GM21526 (cell line): ENCODE results near the gene R3HDM2.

ENCODE experiments used
- ATAC-seq: cut with Tn5 transposase; IDR thresholded peaks from one replicate; pipeline ENCODE4 v1.9.1; 2021; ENCODE audit warnings: moderate library complexity; ENCODE audit not compliant: unreplicated experiment, low FRiP score

The R3HDM2 gene

DNA sequence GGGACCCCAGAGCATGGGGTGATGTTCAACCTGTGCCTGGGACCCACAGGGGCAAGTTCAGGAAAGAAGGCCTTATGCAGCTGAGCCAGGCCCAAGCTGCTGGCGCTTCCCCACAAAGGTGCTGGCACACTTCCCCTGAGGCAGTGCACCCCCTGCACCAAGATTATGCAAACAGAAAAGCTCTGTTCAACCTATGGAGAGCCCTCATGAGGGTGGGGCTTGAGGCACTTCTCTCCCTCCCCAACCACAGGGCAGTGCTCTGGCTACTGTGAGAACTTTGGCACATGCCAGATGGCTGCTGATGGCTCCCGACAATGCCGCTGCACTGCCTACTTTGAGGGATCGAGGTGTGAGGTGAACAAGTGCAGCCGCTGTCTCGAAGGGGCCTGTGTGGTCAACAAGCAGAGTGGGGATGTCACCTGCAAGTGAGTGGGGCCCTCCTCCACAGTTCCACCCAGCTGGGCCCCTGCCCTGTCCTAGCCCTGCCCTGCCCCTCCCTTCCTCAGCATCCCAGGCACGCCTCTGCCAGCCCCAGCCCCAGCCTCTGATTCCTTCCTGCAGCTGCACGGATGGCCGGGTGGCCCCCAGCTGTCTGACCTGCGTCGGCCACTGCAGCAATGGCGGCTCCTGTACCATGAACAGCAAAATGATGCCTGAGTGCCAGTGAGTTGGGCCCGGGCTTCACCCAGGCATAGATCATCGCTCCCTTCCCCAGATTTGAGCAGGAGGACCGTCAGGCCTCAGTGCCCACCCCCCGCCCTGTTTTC is 219.7 kb downstream of the R3HDM2 start:
- ATAC-seq, result no peak

- ATAC-seq, result no peak
These were observed 220.4 kb downstream of the R3HDM2 start for GRCh38 chr12:57210461-57210860.

- ATAC-seq, result no peak
These were observed 220.9 kb downstream of the R3HDM2 start for GRCh38 chr12:57209916-57210315.

DNA sequence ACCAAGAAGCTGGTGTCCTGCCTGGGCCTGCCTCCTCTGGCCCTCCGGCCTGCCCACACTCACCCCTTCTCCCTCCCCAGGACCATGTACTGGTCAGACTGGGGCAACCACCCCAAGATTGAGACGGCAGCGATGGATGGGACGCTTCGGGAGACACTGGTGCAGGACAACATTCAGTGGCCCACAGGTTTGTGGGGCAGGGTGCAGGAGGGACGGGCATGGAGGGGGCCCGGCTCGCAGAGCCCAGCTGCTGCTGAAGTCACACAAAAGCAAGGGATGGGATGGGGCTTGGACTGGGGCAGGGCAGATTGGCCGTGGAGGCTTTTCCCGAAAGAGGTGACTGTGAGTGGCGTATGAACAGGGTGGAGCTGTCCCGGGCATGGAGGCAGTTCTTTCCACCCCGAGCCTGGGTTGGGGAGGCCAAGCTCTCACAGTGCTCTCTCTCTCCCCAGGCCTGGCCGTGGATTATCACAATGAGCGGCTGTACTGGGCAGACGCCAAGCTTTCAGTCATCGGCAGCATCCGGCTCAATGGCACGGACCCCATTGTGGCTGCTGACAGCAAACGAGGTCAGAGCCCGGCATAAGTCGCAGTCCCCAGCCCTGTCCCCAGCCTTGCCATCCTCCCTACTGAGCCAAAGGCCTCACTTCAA is 222.1 kb downstream of the R3HDM2 start:
- no peak for ATAC-seq

DNA sequence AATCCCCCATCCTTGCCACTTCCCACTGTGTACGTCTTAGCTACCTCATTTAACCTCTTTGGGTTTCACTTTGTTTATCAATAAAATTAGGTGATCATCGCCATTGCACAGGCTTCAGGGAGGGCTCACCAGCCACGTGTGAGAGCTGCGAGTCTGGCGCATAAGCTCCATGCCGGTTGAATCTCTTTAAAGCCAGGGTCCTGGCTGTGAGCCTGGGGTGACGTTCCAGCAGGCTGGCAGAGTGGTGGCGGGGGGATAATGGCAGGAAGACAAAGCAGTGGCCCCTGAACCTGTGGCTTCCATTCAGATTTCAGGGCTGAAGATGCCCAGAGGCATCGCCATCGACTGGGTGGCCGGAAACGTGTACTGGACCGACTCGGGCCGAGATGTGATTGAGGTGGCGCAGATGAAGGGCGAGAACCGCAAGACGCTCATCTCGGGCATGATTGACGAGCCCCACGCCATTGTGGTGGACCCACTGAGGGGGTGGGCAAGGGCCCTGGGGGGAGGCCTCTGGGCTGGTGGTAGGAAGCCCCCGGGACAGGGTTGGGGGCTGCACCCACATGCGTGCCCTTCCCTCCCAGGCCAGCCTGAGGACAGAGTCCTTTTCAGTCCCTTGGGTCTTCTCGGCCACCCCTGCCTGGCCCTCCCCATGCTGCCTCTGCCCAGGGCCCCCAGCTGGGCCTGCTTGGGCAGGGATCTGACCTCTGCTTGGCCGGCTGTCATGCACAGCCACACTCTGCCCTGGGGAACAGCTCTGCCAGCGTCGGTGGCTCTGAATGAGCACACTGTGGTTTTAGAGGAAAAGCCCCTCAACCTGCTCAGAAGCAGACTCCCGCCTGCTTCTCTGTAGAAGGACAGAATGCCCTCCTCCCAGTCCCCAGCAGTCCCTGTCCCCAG is 222.9 kb downstream of the R3HDM2 start:
- no peak for ATAC-seq

DNA sequence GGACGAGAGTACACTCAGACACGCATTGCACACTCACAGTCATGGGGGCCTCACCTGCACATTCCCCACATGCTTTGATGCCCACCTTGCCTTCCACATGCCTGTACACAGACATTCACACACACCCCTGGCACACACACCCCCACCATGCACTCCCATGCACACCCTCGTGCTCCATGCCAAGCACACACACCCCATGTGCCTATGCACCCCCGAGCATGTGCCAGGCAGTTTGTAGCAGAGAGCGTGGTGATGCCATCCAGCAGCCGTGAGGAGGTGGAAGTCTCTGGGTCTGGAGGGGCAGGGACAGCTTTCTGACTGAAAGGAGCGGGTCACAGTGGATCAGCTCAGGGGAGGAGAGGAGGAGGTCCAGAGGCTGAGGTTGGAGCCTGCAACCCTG is 224.9 kb downstream of the R3HDM2 start:
- no peak for ATAC-seq

DNA sequence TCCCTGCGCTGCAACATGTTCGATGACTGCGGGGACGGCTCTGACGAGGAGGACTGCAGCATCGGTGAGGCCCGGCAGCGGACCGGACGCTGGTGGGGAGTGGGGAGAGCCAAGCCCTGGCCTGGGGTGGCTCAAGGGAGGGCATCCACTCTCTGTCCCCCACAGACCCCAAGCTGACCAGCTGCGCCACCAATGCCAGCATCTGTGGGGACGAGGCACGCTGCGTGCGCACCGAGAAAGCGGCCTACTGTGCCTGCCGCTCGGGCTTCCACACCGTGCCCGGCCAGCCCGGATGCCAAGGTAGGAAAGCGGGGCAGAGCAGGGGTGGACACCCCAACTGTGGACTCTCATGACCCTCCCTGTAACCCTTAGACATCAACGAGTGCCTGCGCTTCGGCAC is 225.7 kb downstream of the R3HDM2 start:
- ATAC-seq, result no peak

GRCh38 chr12:57204454-57204853 is 226.4 kb downstream of the R3HDM2 start:
- no peak for ATAC-seq

GRCh38 chr12:57203791-57204190 is 227.1 kb downstream of the R3HDM2 start:
- ATAC-seq, result no peak
